GM12892 (cell line): ENCODE data around the gene DYNC1I1.

Experiments used
- DNase-seq: peaks from one replicate; pipeline ENCODE4 v3.0.0; 2011; ENCODE audit not compliant: insufficient read length
- FAIRE-seq: peaks from 2 replicates; lab custom pipeline; 2011; peaks lifted over from hg19 to GRCh38; lab: Jason Lieb, UNC
- POLR2A ChIP-seq: IDR thresholded peaks from 2 replicates; pipeline ENCODE4 v1.6.1; 2011; ENCODE audit warnings: low read depth, low read length, control low read depth
- POLR2AphosphoS5 ChIP-seq: IDR thresholded peaks from 2 replicates; pipeline ENCODE4 v1.6.1; 2011; ENCODE audit warnings: low read depth, low read length, control low read depth
- TAF1 ChIP-seq: IDR thresholded peaks from 2 replicates; pipeline ENCODE4 v1.6.1; 2011; ENCODE audit warnings: low read depth, mild to moderate bottlenecking, control low read depth, low read length, borderline replicate concordance

Gene DYNC1I1

DNA sequence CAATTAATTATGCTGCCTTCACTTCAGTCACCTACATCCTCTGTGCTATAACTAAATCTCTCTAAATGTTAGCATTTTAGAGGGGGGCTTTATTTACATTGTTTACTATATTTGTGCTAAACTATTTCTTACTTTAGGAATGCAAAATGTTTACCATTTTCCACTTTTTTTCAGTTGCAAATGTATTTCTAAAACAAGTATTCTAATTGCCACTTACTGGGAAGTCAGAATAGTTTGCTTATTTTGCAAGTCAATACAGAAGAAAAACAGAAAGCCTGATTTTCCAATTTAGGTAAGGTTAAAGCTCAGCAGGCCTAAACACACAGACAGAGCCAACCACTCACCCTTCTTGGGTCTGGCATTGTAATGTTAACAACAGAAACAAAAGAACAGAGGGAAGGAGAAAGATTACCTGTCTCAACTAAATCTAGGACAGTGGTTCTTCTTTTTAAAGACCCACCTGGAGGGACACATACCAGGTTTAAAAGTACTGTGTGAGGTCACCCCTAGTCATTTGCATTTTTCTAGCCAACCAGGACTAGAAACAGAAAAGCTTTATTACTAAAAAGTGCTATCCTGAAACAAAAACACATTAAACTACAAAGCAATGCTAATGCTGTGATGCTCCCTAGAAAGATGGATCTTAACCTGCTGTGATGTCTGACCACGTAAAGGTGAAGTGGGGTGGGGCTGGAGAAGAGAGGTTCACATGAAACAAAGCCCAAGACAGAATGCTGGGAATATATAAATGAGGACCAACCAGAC, 371.3 kb downstream of the DYNC1I1 start:
- DNase-seq (no peak), FAIRE-seq (no peak)
- TF ChIP-seq POLR2A (no peak), TAF1 (no peak), POLR2AphosphoS5 (no peak)

DNA sequence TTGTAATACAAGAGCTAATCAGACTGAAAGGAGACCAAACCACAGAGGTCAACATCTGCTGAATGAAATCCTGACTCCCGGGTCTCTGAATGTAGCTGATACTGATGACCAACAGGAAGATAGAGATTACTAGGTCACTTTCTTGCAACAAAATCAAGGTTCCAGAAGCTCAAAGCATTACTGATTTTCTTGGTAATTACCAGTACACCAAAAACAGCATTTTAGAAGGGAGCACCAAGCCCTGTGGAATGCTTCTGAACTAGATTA, 371.8 kb downstream of the DYNC1I1 start:
- FAIRE-seq (no peak), DNase-seq (no peak)
- no peak for TF ChIP-seq TAF1
- no peak for TF ChIP-seq POLR2A
- no peak for TF ChIP-seq POLR2AphosphoS5
